ENCODE data around the gene PDCD1LG2.

PDCD1LG2 gene

GRCh38 chr9:5511476-5511875, 1.1 kb downstream of the PDCD1LG2 start:
- no peaks in the 10 kb centered on the region for H3K27me3 ChIP-seq (ENCODE audit: insufficient read depth, poor library complexity, severe bottlenecking)
- no peak for DNase-seq (ENCODE audit: low read depth in 1 of 2, low spot score in 1 of 2)
- TF ChIP-seq SPI1 (IDR thresholded peaks at IDR 0.05; ENCODE audit: borderline replicate concordance, low read depth) (no peak), POLR2AphosphoS5 (IDR thresholded peaks at IDR 0.05; ENCODE audit: low read depth) (no peak), CTCF (IDR thresholded peaks at IDR 0.05; ENCODE audit: insufficient read depth, low read length) (no peak), GABPA (IDR thresholded peaks at IDR 0.05; ENCODE audit: low read depth) (no peak), REST (IDR thresholded peaks at IDR 0.05; ENCODE audit: insufficient replicate concordance, low read depth) (no peak)
- H3K27ac ChIP-seq (replicated peaks): no peak overlapping the region
- no peak overlapping the region for H3K4me3 ChIP-seq (replicated peaks; ENCODE audit: insufficient read depth, low read length)

- TF ChIP-seq POLR2AphosphoS5 (IDR thresholded peaks at IDR 0.05; ENCODE audit: low read depth) (no peak), REST (IDR thresholded peaks at IDR 0.05; ENCODE audit: insufficient replicate concordance, low read depth) (peak; percentile 73)
- no peak for DNase-seq (ENCODE audit: low read depth in 1 of 2, low spot score in 1 of 2)
- no peak overlapping the region for H3K4me3 ChIP-seq (replicated peaks; ENCODE audit: insufficient read depth, low read length)
- H3K27ac ChIP-seq (replicated peaks): no peak overlapping the region
- H3K27me3 ChIP-seq (ENCODE audit: insufficient read depth, poor library complexity, severe bottlenecking): no peaks in the 10 kb centered on the region
Measured at GRCh38 chr9:5511935-5512580, 1.7 kb downstream of the PDCD1LG2 start.

GRCh38 chr9:5512658-5513452, 2.5 kb downstream of the PDCD1LG2 start:
- Histone ChIP-seq H3K27me3 (ENCODE audit: insufficient read depth, poor library complexity, severe bottlenecking) (no peaks in the 10 kb centered on the region), H3K4me3 (replicated peaks; ENCODE audit: insufficient read depth, low read length) (no peak overlapping the region), H3K27ac (replicated peaks) (no peak overlapping the region)
- no peak for DNase-seq (ENCODE audit: low read depth in 1 of 2, low spot score in 1 of 2)
- no peak for TF ChIP-seq SPI1 (IDR thresholded peaks at IDR 0.05; ENCODE audit: borderline replicate concordance, low read depth)
- TF ChIP-seq GABPA (IDR thresholded peaks at IDR 0.05; ENCODE audit: low read depth): no peak

GRCh38 chr9:5513966-5514616, 3.8 kb downstream of the PDCD1LG2 start:
- H3K27ac ChIP-seq (replicated peaks): no peak overlapping the region
- no peak overlapping the region for H3K4me3 ChIP-seq (replicated peaks; ENCODE audit: insufficient read depth, low read length)
- no peaks in the 10 kb centered on the region for H3K27me3 ChIP-seq (ENCODE audit: insufficient read depth, poor library complexity, severe bottlenecking)
- TF ChIP-seq CTCF (IDR thresholded peaks at IDR 0.05; ENCODE audit: insufficient read depth, low read length) (no peak), REST (IDR thresholded peaks at IDR 0.05; ENCODE audit: insufficient replicate concordance, low read depth) (no peak), GABPA (IDR thresholded peaks at IDR 0.05; ENCODE audit: low read depth) (no peak), SPI1 (IDR thresholded peaks at IDR 0.05; ENCODE audit: borderline replicate concordance, low read depth) (no peak), POLR2AphosphoS5 (IDR thresholded peaks at IDR 0.05; ENCODE audit: low read depth) (no peak)
- DNase-seq (ENCODE audit: low read depth in 1 of 2, low spot score in 1 of 2): no peak

All from HL-60 (cell line).